BJ (cell line): ENCODE results near the gene NCOA7. TPM values are rescaled to one million over a fixed set of nuclear protein-coding genes. Genes with fewer than 3 reads are reported as not detected.

Experiments
- CTCF ChIA-PET: fragments of 350-600 bp; formaldehyde crosslinking; extraction: SDS; loops from one replicate; lab custom pipeline; 2021; ENCODE audit warnings: antibody characterized with exemption, inconsistent platforms; lab: Yijun Ruan, JAX
- POLR2A ChIA-PET: fragments of 300-600 bp; sonication (Branson Sonifier 250); formaldehyde crosslinking; extraction: SDS; loops from one replicate; lab custom pipeline; 2021; ENCODE audit warnings: antibody characterized with exemption; lab: Charles Lee
- DNase-seq: peaks from one replicate; pipeline ENCODE4 v3.0.0-alpha.2; 2011; ENCODE audit warnings: low read depth
- H3K27me3 ChIP-seq: 2 replicates; pipeline ENCODE4 v1.6.0; 2011; ENCODE audit warnings: low read length; ENCODE audit not compliant: control insufficient read depth, insufficient read depth
- H3K36me3 ChIP-seq: 2 replicates; pipeline ENCODE4 v1.5.1; 2011; ENCODE audit warnings: low read length; ENCODE audit not compliant: control insufficient read depth, insufficient read depth
- H3K4me3 ChIP-seq: 2 replicates; pipeline ENCODE4 v1.5.1; 2011; ENCODE audit warnings: low read depth, mild to moderate bottlenecking, control low read depth, low read length
- CTCF ChIP-seq: IDR thresholded peaks from 2 replicates; pipeline ENCODE4 v1.5.1; 2011; ENCODE audit warnings: low read depth, mild to moderate bottlenecking, control low read depth, inconsistent platforms, low read length, moderate library complexity; ENCODE audit not compliant: insufficient read depth
- polyA plus RNA-seq: library from polyadenylated mRNA; depleted of rRNA; stranded (reverse); fragments of >200 nt; gene quantifications from 2 replicates; pipeline ENCODE4 v1.2.3, GENCODE V29; 2011

The NCOA7 gene
- polyA plus RNA-seq, 1 experiment = 27.2 TPM

- Histone ChIP-seq H3K4me3 (no peak overlapping the region), H3K27me3 (no peaks in the 10 kb centered on the region), H3K36me3 (peaks cover 7% of the 10 kb centered on the region)
- POLR2A ChIA-PET = interaction anchor here (0.6 kb wide), 1 partner anchor 31 kb away, joined by 4 read pairs; no protein-coding TSS in a partner anchor
- TF ChIP-seq CTCF = no peak
- CTCF ChIA-PET = interaction anchor here (0.7 to 1.4 kb wide), 3 partner anchors 9 to 35 kb away, joined by 3 to 4 read pairs (median 3); no protein-coding TSS in a partner anchor
- DNase-seq = no peak
These were observed 134.1 kb downstream of the NCOA7 start for GRCh38 chr6:125924697-125925358.

- ChIA-PET POLR2A (no interaction called here), CTCF (interaction anchor here (1.0 kb wide), 1 partner anchor 14 kb away, joined by 3 read pairs; no protein-coding TSS in a partner anchor)
- DNase-seq = no peak
- peaks cover 4% of the 10 kb centered on the region; the same call in 1 of the 2 replicates for H3K36me3 ChIP-seq
- no peaks in the 10 kb centered on the region for H3K27me3 ChIP-seq
- no peak overlapping the region for H3K4me3 ChIP-seq
- no peak for TF ChIP-seq CTCF
These were observed 136.0 kb downstream of the NCOA7 start for GRCh38 chr6:125926711-125927110.

- Histone ChIP-seq H3K36me3 (peaks cover 4% of the 10 kb centered on the region; the same call in 1 of the 2 replicates), H3K4me3 (no peak overlapping the region), H3K27me3 (no peaks in the 10 kb centered on the region)
- ChIA-PET POLR2A (no interaction called here), CTCF (interaction anchor here (1.0 kb wide), 1 partner anchor 13 kb away, joined by 3 read pairs; no protein-coding TSS in a partner anchor)
- no peak for TF ChIP-seq CTCF
- no peak for DNase-seq
These were observed 137.0 kb downstream of the NCOA7 start for GRCh38 chr6:125927761-125928160.

GRCh38 chr6:125930765-125931418 is 140.1 kb downstream of the NCOA7 start:
- no peak for TF ChIP-seq CTCF
- CTCF ChIA-PET = interaction anchor here (0.6 kb wide), 1 partner anchor 87 kb away, joined by 3 read pairs; no protein-coding TSS in a partner anchor

More at GRCh38 chr6:125930765-125931418, 140.1 kb downstream of the NCOA7 start:
- Histone ChIP-seq H3K27me3 (no peaks in the 10 kb centered on the region), H3K36me3 (peaks cover 1% of the 10 kb centered on the region; the same call in 1 of the 2 replicates), H3K4me3 (no peak overlapping the region)
- POLR2A ChIA-PET = no interaction called here
- DNase-seq = no peak
